ENCODE results near the gene ABHD8. TPM values are rescaled to one million over a fixed set of nuclear protein-coding genes. Genes with fewer than 3 reads are reported as not detected.
A peak's percentile ranks its signal among the peaks of the same experiment; 100 is the strongest.
"Not testable (repeated sequence)": the region's sequence is repeated elsewhere in the genome, so short reads cannot be mapped to it uniquely, and the experiment has no call there.

The ABHD8 gene
- total RNA-seq, 1 experiment from 2014 or later = 49.9 TPM

DNA sequence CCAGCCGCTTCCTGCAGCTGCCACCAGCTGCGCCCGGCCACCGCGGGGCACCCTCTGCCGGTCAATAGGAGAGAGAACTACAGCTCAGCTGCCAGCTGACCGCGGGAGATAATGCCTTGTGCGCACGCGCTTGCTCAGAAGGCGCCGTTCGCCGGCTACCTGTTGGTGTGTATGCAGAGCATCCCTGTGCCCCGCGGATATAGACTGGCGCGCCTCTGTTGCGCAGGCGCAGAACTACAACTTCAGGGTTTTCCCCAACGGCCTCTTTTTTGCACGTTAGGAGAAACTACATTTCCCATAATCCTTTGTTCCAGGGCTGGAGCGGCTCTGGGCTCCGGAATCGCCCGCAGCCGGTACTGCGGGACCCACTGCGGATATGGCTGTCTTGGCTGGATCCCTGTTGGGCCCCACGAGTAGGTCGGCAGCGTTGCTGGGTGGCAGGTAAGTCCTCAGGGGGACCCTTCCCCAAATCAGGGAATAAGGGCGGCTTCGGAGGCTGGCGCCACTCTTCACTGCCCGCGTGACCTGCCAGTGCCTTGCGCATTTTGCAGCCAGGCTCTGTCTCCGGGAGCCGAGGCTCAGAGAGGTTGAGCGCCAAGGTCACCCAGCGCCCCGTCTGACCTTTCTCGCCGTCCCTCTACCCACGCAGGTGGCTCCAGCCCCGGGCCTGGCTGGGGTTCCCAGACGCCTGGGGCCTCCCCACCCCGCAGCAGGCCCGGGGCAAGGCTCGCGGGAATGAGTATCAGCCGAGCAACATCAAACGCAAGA is 2.5 kb upstream of the ABHD8 start, which contains the start of gene MRPL34:
TSS of gene MRPL34 (plus strand) at position 356 of the 768 bp plus-strand sequence. CDS start at position 377, 21 bp downstream.
- in situ Hi-C loops (cut with HindIII; ENCODE audit: low pct_unique_long_range_greater_than_20kb, low sequenced_read_pairs) = no loop called here

DNA sequence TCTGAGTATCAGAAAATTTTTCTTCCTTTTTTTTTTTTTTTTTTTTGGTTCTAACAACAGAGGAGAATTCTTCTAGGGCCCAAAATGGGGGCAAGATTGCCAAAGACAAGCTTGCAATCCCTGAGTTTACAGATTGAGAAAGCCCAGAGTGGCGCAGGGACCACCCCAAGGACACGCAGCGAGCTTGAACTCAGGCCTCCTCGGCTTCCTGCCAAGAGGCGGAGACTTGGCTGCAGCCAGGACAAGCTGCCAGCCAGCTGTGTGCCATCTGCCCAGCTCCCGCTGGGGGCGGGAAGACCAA is 1.9 kb upstream of the ABHD8 start:
- DNase-seq (ENCODE audit: low read depth) = no peak
- in situ Hi-C loops (cut with HindIII; ENCODE audit: low pct_unique_long_range_greater_than_20kb, low sequenced_read_pairs) = no loop called here

More for the DNA sequence above, 2.5 kb upstream of the ABHD8 start, which contains the start of gene MRPL34:
- DNase-seq (ENCODE audit: low read depth) = peak; percentile 100

DNA sequence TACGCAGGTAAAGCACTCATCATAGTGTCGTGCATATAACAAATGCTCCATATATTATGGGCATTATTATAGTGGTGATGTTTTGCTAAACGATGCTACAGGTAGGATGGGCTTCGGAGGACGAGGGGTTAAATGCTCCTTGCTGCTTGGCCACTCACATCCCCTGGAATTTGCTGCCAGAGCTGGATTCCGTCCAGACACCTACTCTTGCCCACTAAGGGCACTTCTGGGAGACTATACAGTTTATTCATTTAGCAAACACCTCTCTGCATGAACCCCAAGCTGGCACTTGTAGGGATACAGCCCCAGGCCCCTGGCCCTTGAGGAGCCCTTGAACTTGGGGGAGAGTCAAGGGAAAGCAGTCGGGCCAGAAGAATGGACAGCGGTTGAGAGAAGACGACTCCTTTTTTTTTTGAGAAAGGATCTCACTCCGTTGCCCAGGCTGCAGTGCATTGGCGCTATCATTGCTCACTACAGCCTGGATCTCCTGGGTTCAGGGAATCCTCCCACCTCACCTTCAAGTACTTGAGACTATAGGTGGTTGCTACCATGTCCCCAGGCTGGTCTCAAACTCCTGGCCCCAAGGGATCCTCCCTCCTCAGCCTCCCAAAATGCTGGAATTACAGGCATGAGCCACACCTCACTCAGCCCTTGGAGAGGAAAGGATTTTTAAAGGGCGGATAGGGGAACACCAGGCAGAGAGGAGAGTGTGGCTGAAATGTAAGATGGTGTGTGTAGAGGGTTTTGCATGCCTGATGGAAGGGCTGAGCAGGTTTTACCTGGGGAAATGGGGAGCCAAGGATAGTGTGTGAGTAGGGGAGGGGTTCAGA is 1.4 kb upstream of the ABHD8 start:
- in situ Hi-C loops (cut with HindIII; ENCODE audit: low pct_unique_long_range_greater_than_20kb, low sequenced_read_pairs) = no loop called here
- peak; percentile 29 for DNase-seq (ENCODE audit: low read depth)

DNA sequence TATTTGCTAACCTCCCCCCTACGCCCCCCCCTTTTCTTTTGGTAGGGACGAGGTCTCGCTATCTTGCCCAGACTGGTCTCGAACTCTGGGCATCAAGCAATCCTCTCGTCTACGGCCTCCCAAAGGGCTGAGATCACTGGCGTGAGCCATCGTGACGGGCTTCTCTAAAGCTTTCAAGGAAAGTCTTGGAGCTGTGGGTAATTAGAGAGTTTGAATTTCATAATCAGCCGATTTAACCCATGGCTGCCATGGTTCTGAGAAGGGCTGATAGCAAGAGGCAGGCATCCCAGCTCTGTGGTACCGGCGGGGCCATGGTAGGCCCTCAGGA is 679 bp upstream of the ABHD8 start:
- in situ Hi-C loops (cut with HindIII; ENCODE audit: low pct_unique_long_range_greater_than_20kb, low sequenced_read_pairs) = no loop called here
- DNase-seq (ENCODE audit: low read depth) = no peak

DNA sequence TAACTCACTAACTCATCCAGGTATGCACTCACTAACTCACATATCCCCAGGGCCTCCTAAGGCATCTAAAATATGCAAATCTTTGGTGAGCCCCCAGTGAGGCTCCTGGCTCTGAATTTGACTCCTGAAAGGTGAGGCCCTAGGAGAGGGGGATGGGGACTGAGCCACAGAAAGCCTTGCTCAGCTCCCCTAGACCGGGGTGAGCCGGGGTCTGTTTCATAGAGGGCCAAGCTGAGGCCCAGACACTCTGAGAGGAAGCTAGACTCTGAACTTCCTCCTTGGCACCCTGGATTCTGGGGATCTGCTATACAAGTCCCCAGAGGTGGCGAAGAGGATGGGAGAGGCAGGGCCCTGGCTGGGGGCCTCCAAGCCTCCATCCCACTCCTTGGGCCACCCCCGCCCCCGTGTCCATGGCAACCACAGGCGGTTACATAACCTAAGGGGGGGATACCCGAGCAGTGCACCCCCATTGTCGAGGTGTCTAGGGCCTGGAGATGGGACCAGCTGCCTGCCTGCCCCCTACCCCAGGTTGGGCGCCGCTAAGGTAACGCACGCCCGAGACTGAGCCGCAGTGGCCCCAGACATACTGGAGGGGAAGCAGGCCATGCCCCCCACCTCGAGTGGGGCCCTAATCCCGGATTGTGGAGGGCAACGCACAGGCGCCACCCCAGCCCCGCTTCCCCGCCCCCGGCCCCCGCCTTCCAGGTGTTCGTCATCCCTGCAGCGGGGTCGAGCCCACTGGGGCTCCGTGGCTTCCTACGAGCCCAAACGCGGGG is 646 bp downstream of the ABHD8 start:
- no peak for DNase-seq (ENCODE audit: low read depth)
- in situ Hi-C loops (cut with HindIII; ENCODE audit: low pct_unique_long_range_greater_than_20kb, low sequenced_read_pairs) = no loop called here

DNA sequence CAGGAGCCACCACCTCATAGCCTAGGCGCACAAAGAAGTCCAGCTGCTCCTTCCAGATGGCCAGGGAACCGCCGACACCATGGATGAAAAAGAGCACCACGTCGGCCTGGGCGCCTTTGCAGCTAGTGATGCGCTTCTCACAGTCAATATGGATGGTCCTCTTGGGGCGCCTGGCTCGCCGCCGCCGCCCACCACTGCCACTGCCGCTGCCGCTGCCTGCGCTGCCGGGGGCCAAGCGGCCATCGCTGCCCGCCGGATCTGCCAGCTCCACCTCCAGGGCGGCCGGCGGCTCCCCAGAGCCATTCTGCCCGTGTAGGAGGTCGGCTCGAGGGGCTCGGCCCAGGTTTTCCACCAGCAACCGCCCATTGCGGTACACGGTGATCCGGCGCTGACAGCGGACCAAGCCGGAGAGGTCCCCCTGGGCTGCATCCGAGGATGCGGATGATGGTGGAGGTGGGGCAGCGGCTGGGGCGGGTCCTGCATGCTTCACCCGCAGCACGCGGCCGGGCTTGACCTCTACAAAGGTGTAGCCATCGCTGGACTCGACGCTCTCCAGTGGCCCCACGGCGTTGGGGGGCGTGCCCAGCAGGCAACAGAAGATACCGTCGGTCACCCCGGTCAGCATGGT is 2.1 kb downstream of the ABHD8 start:
- no peak for DNase-seq (ENCODE audit: low read depth)
- in situ Hi-C loops (cut with HindIII; ENCODE audit: low pct_unique_long_range_greater_than_20kb, low sequenced_read_pairs) = no loop called here

DNA sequence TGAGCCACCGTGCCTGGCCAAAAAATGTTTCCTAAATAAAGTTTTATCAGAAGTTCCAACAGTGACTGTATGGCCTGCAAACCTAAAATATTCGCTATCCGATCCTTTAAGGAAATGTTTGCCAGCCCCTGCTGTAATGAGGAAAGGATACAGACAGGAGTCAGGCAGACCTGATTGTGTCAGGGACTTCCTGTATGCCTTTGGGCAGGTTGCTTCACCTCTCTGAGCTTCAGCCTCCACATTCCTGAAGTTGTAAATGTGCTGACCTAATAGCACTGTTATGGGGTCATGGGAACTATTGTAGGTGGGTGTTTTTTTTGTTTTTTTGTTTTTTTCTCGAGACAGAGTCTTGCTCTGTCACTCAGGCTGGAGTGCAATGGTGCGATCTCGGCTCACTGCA is 6.2 kb downstream of the ABHD8 start:
- in situ Hi-C loops (cut with HindIII; ENCODE audit: low pct_unique_long_range_greater_than_20kb, low sequenced_read_pairs) = no loop called here
- no peak for DNase-seq (ENCODE audit: low read depth)

DNA sequence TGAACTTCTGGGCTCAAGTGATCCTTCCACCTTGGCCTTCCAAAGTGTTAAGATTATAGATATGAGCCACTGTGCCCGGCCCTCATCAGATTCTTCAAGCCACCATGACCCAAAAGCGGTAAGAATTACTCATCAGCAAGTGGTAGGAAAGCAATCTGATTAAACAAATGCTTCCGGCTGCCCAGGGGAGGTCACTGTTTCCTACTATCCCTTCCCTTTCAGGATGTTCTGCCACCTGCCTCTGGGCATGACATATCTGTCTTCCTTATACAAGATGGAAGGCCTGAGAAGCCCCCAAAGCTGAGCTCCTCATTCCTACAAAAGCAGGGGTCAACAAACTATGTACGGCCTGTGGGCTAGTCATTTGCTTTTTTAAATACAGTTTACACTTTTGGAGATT is 7.0 kb downstream of the ABHD8 start:
- peak; percentile 67 for DNase-seq (ENCODE audit: low read depth)
- in situ Hi-C loops (cut with HindIII; ENCODE audit: low pct_unique_long_range_greater_than_20kb, low sequenced_read_pairs) = no loop called here

DNA sequence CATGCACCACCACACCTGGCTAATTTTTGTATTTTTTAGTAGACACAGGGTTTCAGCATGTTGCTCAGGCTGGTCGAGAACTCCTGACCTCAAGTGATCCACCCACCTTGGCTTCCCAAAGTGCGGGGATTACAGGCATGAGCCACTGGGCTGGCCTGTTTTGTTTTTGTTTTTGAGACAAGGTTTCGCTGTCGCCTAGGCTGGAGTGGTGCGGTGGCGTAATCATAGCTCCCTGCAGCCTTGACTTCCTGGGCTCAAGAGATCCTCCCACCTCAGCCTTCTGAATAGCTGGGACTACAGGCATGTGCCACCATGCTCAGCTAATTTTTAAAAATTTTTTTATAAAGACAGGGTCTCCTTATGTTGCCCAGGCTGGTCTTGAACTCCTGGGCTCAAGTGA is 7.7 kb downstream of the ABHD8 start:
- in situ Hi-C loops (cut with HindIII; ENCODE audit: low pct_unique_long_range_greater_than_20kb, low sequenced_read_pairs); DNase-seq (ENCODE audit: low read depth): not testable (repeated sequence)

DNA sequence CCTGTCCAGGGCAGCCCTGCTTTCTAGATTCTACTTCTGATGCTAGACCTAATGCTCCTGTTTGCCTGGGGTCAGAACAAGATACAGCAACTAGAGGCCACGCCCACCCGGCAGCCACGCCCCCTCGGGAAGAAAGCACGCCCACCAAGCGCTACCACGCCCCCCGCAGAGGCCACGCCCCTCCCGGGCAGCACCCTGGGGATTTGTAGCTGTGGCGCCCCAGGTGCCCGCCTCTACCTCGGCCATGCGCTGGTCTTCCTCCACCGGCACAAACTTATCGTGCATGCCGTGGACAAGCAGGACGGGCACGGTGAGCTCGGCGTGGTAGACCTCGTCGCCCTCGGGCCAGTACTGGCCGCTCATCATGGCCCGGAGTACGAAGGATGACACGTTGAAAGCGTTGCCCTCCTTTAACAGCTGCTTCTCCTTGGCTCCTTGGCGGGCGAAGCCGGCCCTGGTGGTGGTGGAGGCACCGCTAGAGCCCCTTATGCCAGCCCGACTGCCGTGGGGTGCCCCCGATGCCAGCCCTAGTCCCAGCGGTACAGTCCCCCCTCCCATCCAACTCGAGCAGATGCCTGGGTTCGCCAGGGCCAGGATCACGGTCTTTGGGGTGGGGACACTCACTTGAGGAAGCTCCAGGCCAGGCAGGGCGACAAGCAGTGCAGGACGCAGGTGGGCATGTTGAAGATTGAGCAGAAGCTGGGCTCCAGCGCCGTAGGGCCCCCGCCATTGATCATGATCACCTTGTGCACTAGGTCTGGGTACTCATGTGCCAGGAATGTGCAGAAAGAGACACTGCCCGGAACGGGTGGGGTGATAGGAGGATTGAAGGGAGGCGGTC is 9.0 kb downstream of the ABHD8 start:
- in situ Hi-C loops (cut with HindIII; ENCODE audit: low pct_unique_long_range_greater_than_20kb, low sequenced_read_pairs) = no loop called here
- DNase-seq (ENCODE audit: low read depth) = peak; percentile 54

DNA sequence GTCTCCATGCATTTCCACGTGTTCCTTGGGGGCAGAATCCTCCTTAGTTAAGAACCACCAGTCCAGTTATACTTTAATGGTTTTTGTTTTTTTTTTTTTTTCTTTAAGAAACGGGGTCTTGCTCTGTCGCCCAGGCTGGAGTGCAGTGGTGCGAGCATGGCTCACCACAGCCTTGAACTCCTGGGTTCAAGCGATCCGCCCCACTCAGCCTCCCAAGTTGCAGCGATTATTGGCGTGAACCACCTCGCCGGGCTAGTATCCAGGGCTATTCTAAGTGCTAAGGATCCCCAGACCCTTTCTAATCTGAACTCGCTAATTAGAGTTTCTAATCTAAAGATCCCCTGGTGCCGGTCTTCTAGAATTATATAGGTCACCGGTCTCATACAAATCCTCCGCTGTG is 9.6 kb downstream of the ABHD8 start:
- in situ Hi-C loops (cut with HindIII; ENCODE audit: low pct_unique_long_range_greater_than_20kb, low sequenced_read_pairs) = no loop called here
- DNase-seq (ENCODE audit: low read depth) = no peak

DNA sequence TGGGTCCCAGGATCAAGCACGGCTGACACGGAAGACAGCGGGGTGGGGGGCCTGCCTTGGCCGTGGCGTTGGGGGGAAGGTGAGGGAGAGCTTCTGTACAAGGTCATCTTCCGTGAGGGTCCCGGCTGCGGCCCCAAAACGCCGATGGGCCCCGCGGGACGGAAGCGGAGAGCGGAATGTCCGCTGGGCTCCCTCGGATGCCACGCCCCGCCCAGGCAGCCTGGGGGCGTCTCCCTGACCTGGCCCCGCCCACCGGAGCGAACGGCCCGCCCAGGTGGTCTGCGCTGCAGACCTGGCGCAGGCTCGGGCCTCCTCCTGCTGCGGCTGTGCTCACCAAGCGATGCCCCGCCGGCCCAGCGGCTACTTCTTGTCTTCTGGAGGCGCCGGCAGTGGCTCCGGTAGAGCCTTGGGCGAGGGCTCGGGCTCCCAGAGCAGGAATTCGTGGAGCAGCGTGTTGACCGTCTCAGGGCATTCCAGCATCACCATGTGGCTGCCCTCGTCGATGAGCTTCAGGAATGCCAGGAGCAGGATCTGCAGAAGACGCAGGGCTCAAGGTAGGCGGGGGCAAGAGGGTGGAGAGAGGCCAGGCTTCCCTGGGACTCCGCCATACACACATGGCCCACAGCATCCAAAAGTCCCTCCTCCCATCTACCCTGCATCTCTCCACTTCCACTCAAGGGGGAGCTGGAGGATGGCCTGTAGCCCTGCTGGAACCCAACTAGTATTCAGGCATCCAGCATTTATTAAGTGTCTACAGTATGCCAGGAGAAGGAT is 10.7 kb downstream of the ABHD8 start:
- in situ Hi-C loops (cut with HindIII; ENCODE audit: low pct_unique_long_range_greater_than_20kb, low sequenced_read_pairs) = no loop called here
- DNase-seq (ENCODE audit: low read depth) = peak; percentile 79

DNA sequence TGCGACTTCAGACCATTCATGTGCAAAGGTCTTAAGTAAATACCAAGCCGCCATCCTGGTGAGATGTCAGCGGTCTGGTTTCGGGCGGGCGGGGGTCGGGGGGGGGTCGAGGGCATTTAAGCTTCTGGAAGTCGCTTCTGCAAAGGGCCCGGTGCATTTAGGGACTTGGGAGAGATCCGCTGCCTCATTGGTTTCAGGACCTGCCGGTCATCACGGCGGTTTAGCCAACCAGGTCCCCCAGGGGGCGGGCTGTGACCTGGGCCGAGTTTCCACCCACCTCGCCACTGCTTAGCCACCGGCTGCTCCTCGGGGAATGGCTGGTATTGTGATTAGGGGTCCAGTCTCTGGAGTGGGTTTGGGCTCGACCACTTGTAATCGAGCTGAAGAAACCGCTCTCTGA is 13.7 kb downstream of the ABHD8 start:
- in situ Hi-C loops (cut with HindIII; ENCODE audit: low pct_unique_long_range_greater_than_20kb, low sequenced_read_pairs) = no loop called here
- no peak for DNase-seq (ENCODE audit: low read depth)

DNA sequence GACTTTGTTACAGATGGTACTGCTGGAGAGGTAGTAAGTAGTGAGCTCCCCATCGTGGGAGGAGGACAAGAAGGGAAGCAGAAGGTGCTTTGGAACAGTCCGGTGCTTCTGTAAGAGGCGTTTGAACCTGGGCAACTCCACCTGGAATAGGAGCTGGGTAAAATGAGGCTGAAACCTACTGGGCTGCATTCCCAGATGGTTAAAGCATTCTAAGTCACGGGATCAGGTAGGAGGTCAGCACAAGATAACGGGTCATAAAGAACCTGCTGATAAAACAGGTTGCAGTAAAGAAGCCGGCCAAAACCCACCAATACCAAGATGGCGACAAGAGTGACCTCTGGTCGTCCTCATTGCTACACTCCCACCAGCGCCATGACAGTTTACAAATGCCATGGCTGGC is 16.5 kb downstream of the ABHD8 start:
- no peak for DNase-seq (ENCODE audit: low read depth)
- in situ Hi-C loops (cut with HindIII; ENCODE audit: low pct_unique_long_range_greater_than_20kb, low sequenced_read_pairs) = no loop called here

DNA sequence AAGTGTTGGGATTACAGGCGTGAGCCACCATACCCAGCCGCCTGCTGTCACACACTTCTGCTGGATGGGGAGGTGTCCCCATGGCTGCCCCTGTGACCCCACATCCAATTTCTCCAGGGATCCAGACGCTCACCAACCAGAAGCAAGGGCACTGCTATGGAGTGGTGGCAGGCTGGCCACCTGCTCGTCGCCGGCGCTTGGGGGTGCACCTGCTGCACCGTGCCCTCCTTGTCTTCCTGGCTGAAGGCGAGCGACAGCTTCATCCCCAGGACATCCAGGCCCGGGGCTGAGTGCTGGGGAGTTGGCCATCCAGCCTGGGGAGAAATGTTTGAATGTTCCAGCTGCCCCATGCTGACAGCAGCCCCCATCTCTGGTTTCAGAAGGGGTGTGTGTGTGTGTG is 17.0 kb downstream of the ABHD8 start:
- in situ Hi-C loops (cut with HindIII; ENCODE audit: low pct_unique_long_range_greater_than_20kb, low sequenced_read_pairs) = no loop called here
- DNase-seq (ENCODE audit: low read depth) = no peak

DNA sequence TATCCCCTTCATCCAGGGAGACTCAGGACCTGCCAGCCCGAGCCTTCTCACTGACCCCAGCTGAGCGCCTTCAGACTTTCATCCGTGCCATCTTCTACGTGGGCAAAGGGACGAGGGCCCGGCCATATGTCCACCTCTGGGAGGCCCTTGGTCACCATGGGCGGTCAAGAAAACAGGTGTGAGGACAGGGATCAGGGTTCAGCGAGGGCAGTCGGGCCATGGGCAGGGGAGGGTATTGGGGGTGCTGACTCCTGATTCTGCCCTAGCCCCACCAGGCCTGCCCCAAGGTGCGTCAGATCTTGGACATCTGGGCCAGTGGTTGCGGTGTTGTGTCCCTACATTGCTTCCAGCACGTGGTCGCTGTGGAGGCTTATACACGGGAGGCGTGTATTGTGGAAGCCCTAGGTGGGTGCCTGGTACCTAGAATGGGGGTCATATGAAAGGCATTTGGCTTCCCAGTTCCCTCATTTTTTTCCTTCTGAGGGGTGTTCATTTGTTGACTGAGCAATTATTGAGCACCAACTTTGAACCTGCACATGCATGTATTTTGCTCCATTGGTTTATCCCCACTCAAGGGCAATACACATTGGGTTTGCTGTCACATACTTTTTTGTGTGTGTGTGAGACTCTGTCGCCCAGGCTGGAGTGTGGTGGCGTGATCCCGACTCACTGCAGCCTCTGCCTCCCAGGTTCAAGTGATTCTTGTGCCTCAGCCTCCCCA is 17.6 kb downstream of the ABHD8 start:
- in situ Hi-C loops (cut with HindIII; ENCODE audit: low pct_unique_long_range_greater_than_20kb, low sequenced_read_pairs) = no loop called here

More for the DNA sequence above, 17.6 kb downstream of the ABHD8 start:
- DNase-seq (ENCODE audit: low read depth) = no peak

Data from Caki2 (cell line).